Peyer's patch (tissue), 4 donors: ENCODE results near the gene PRDM15. TPM values are rescaled to one million over a fixed set of nuclear protein-coding genes. Genes with fewer than 3 reads are reported as not detected.

ENCODE experiments used
- DNase-seq, 3 donors: peaks; one replicate each; pipeline ENCODE4 v3.0.0-alpha.2; 2017 to 2019
- H3K27ac ChIP-seq, 4 donors: fragments of 200-600 bp; sonication (generic); one replicate each; pipeline ENCODE4 v1.5.1; 2016 to 2019
- H3K27me3 ChIP-seq, 2 donors: fragments of 200-600 bp; sonication (generic); one replicate each; pipeline ENCODE4 v1.5.1; 2019
- H3K36me3 ChIP-seq, 3 donors: fragments of 200-600 bp; sonication (generic); one replicate each; pipeline ENCODE4 v1.5.1; 2016 to 2019
- H3K4me1 ChIP-seq, 4 donors: fragments of 200-600 bp; sonication (generic); one replicate each; pipeline ENCODE4 v1.5.1; 2016 to 2019
- H3K4me3 ChIP-seq, 4 donors: fragments of 200-600 bp; sonication (generic); 1 replicate in 3 of 4; 2 replicates in 1 of 4; pipeline ENCODE4 v1.5.1; 2016 to 2019; ENCODE audit warnings: mild to moderate bottlenecking in 1 of 4
- H3K9me3 ChIP-seq, 4 donors: fragments of 200-600 bp; sonication (generic); one replicate each; pipeline ENCODE4 v1.5.1; 2016 to 2019; ENCODE audit warnings: mild to moderate bottlenecking in 1 of 4
- CTCF ChIP-seq, 6 experiments: fragments of 450-650 bp in 4 of 6; fragments of 200-600 bp in 2 of 6; sonication (generic) in 1 of 6; IDR thresholded peaks; one replicate each; pipeline ENCODE4 v1.5.1; 2017 to 2019; ENCODE audit warnings: antibody characterized with exemption in 6 of 6, mild to moderate bottlenecking in 3 of 6, moderate library complexity in 1 of 6
- POLR2A ChIP-seq, 2 donors: fragments of 450-650 bp; IDR thresholded peaks; one replicate each; pipeline ENCODE4 v1.5.1; 2017; ENCODE audit warnings: antibody characterized with exemption in 2 of 2, mild to moderate bottlenecking in 2 of 2, moderate library complexity in 2 of 2
- total RNA-seq, 4 donors: library from RNA; depleted of rRNA; stranded (reverse); fragments of >200 nt; gene quantifications; one replicate each; pipeline ENCODE4 v1.1.0, GENCODE V29; 2016

Gene PRDM15
- total RNA-seq, 4 donors from 2014 or later: 9.3 to 47.9 (median 16.9) TPM

DNA sequence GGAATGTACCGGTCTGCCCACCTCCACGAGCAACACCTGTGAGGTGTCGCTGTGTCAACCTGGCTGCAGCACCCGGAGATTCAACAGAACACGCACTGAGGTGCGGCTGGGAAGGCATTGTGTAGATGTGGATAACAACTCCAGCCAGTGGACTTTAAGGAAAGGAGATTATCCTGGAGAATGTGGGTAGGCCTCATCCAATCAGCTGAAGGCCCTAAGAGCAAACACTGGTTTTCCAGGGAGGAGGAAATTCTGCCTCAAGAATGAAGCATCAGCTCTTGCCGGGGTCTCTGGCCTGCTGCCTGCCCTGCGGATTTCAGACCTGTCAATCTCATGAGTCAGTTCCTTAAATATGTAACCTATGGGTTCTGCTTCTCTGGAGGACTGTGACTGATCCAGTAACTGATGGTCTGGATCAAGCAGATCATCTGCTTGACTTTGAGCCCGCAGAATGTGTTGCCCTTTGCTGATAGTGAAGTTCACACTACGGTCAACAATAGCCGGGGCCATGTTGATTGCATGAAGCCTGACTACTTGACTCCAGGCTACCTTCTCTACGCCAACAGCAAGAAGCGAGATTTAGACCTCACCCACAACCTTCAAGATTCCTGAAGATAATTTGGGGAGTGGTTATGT is 15.9 kb upstream of the PRDM15 start:
- peaks cover 0 to 15% (median 0%) of the 10 kb centered on the region in 3 donors for H3K36me3 ChIP-seq
- no peak overlapping the region for H3K27ac ChIP-seq

DNA sequence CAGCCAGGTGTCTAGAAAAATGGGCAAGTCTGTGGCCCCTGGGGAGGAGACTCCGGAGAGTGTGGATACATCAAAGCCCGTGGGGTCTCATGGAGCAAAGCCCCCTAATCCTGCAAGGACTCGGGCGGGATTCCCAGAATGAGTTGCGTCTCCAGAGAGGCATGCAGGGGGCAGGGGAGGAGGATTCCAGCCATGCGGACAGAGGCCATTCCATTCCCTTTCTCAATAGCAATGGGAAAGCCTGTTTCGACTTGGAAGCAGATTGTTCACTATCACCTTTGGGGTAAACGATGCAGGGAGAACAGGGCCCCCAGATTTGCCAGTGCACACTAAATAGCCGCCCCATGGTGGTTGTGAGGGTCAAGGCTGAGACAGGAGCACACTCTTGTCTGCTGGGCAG is 15.4 kb upstream of the PRDM15 start:
- TF ChIP-seq CTCF (IDR thresholded peaks at IDR 0.05) (no peak), POLR2A (IDR thresholded peaks at IDR 0.05) (no peak)
- DNase-seq: no peak
- Histone ChIP-seq H3K36me3 (peaks cover 0 to 9% (median 0%) of the 10 kb centered on the region in 3 donors), H3K9me3 (no peaks in the 10 kb centered on the region), H3K27ac (no peak overlapping the region), H3K4me3 (no peak overlapping the region), H3K4me1 (no peaks in the 10 kb centered on the region), H3K27me3 (no peaks in the 10 kb centered on the region)

More for the DNA sequence above, 15.9 kb upstream of the PRDM15 start:
- H3K9me3 ChIP-seq: no peaks in the 10 kb centered on the region
- no peaks in the 10 kb centered on the region for H3K4me1 ChIP-seq
- TF ChIP-seq POLR2A (IDR thresholded peaks at IDR 0.05) (no peak), CTCF (IDR thresholded peaks at IDR 0.05) (no peak)
- H3K27me3 ChIP-seq: no peaks in the 10 kb centered on the region
- H3K4me3 ChIP-seq: no peak overlapping the region
- DNase-seq: no peak

GRCh38 chr21:41892726-41893125 is 13.6 kb upstream of the PRDM15 start:
- DNase-seq: no peak
- Histone ChIP-seq H3K27ac (no peak overlapping the region), H3K27me3 (no peaks in the 10 kb centered on the region), H3K36me3 (no peaks in the 10 kb centered on the region), H3K4me3 (no peak overlapping the region), H3K9me3 (no peaks in the 10 kb centered on the region), H3K4me1 (no peaks in the 10 kb centered on the region)
- TF ChIP-seq CTCF (IDR thresholded peaks at IDR 0.05): no peak
- no peak for TF ChIP-seq POLR2A (IDR thresholded peaks at IDR 0.05)

DNA sequence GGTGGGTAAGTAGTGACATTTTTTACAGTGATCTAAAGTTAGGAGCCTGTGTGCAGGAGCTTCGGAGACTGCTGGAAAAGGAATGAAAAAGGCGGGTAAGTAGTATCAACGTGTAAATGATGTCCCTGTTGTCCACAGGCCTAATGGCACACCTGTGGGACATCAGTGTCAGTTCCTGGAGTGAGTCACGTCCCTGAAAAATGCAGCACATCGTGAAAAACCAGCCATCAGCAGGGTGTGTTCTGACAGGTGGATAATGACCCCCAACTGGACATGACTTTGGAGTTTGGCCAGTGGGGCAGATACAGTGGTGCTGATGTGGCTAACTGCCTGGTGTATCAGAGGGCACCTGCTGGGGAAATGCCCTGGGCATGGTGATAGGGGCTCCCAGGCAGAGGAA is 12.0 kb upstream of the PRDM15 start:
- H3K27me3 ChIP-seq: no peaks in the 10 kb centered on the region
- no peak overlapping the region for H3K27ac ChIP-seq
- no peaks in the 10 kb centered on the region for H3K4me1 ChIP-seq
- no peak overlapping the region for H3K4me3 ChIP-seq
- TF ChIP-seq CTCF (IDR thresholded peaks at IDR 0.05) (no peak), POLR2A (IDR thresholded peaks at IDR 0.05) (no peak)
- DNase-seq: no peak
- no peaks in the 10 kb centered on the region for H3K9me3 ChIP-seq
- H3K36me3 ChIP-seq: no peaks in the 10 kb centered on the region

GRCh38 chr21:41890355-41890754 is 11.2 kb upstream of the PRDM15 start:
- DNase-seq: no peak
- no peak for TF ChIP-seq POLR2A (IDR thresholded peaks at IDR 0.05)
- no peak for TF ChIP-seq CTCF (IDR thresholded peaks at IDR 0.05)
- Histone ChIP-seq H3K4me1 (no peaks in the 10 kb centered on the region), H3K9me3 (no peaks in the 10 kb centered on the region), H3K27ac (no peak overlapping the region), H3K4me3 (no peak overlapping the region), H3K36me3 (no peaks in the 10 kb centered on the region), H3K27me3 (no peaks in the 10 kb centered on the region)
